H1 (cell line): ENCODE results near the gene ZNF837. TPM values are rescaled to one million over a fixed set of nuclear protein-coding genes. Genes with fewer than 3 reads are reported as not detected.
A peak's percentile ranks its signal among the peaks of the same experiment; 100 is the strongest.

Experiments used
- CTCF ChIA-PET: fragments of 300-600 bp; sonication (Branson Sonifier 250); formaldehyde crosslinking; loops from one replicate; lab custom pipeline; 2021; ENCODE audit not compliant: partially characterized antibody; lab: Charles Lee
- POLR2A ChIA-PET: fragments of 300-600 bp; sonication (Branson Sonifier 250); formaldehyde crosslinking; loops from one replicate; lab custom pipeline; 2021; ENCODE audit warnings: inconsistent platforms; ENCODE audit not compliant: partially characterized antibody; lab: Charles Lee
- DNase-seq, 2 experiments: peaks; one replicate each; pipeline versions ENCODE4 v3.0.0 to v3.0.0-alpha.2; 2010 to 2022; ENCODE audit warnings: low spot score in 2 of 2, low read depth in 1 of 2, mixed read lengths in 1 of 2
- FAIRE-seq: peaks from 2 replicates; lab custom pipeline; 2011; peaks lifted over from hg19 to GRCh38; lab: Jason Lieb, UNC
- H2AFZ ChIP-seq: 2 replicates; pipeline ENCODE4 v1.8.1; 2012; ENCODE audit warnings: low read length, inconsistent platforms
- H2AK5ac ChIP-seq: 2 replicates; pipeline ENCODE4 v1.6.1; 2013; ENCODE audit warnings: low read depth, low read length
- H2BK120ac ChIP-seq: replicated peaks from 2 replicates; pipeline ENCODE3; 2013; ENCODE audit warnings: low read depth, low read length, inconsistent platforms
- H2BK12ac ChIP-seq: 2 replicates; pipeline ENCODE4 v1.6.1; 2013; ENCODE audit warnings: low read depth, low read length
- H2BK15ac ChIP-seq: 2 replicates; pipeline ENCODE4 v1.6.1; 2013; ENCODE audit warnings: low read length
- H2BK20ac ChIP-seq: 2 replicates; pipeline ENCODE4 v1.6.1; 2013; ENCODE audit warnings: low read length
- H2BK5ac ChIP-seq: 2 replicates; pipeline ENCODE4 v1.6.1; 2013; ENCODE audit warnings: low read depth, low read length
- H3K14ac ChIP-seq: 2 replicates; pipeline ENCODE4 v1.6.1; 2013; ENCODE audit warnings: inconsistent platforms; ENCODE audit not compliant: insufficient read length
- H3K18ac ChIP-seq: 2 replicates; pipeline ENCODE4 v1.6.1; 2013; ENCODE audit warnings: low read length; ENCODE audit errors: extremely low read depth
- H3K23ac ChIP-seq: 2 replicates; pipeline ENCODE4 v1.6.1; 2013; ENCODE audit warnings: inconsistent platforms; ENCODE audit not compliant: insufficient read length
- H3K23me2 ChIP-seq: 2 replicates; pipeline ENCODE4 v1.6.1; 2013; ENCODE audit warnings: low read depth, low read length
- H3K27ac ChIP-seq: 2 replicates; pipeline ENCODE4 v1.6.1; 2011; ENCODE audit warnings: low read depth, low read length, inconsistent platforms
- H3K27me3 ChIP-seq, 4 experiments: replicated peaks in 1 of 4; 1 replicate in 1 of 4; 2 replicates in 3 of 4; pipeline versions ENCODE4 v1.6.1 to v1.8.1; 2011 to 2013; ENCODE audit warnings: low read length in 3 of 4, mild to moderate bottlenecking in 3 of 4, inconsistent platforms in 2 of 4, mixed read lengths in 2 of 4, moderate library complexity in 1 of 4; ENCODE audit not compliant: control insufficient read depth in 3 of 4, insufficient read depth in 3 of 4; ENCODE audit errors: extremely low read depth in 1 of 4
- H3K36me3 ChIP-seq, 4 experiments: 2 replicates each; pipeline versions ENCODE4 v1.6.1 to v1.8.1; 2011 to 2013; ENCODE audit warnings: mild to moderate bottlenecking in 4 of 4, low read length in 3 of 4, moderate library complexity in 2 of 4, control low read depth in 1 of 4, inconsistent platforms in 1 of 4; ENCODE audit not compliant: insufficient read depth in 4 of 4, control insufficient read depth in 2 of 4
- H3K4ac ChIP-seq: replicated peaks from 2 replicates; pipeline ENCODE3; 2013; ENCODE audit warnings: low read length, low read depth, mixed read lengths, inconsistent platforms; ENCODE audit not compliant: insufficient read length
- H3K4me1 ChIP-seq, 4 experiments: replicated peaks in 1 of 4; 1 replicate in 1 of 4; 2 replicates in 3 of 4; pipeline versions ENCODE4 v1.6.1 to v1.8.1; 2011 to 2013; ENCODE audit warnings: low read length in 3 of 4, inconsistent platforms in 2 of 4, mixed read lengths in 1 of 4; ENCODE audit not compliant: insufficient read depth in 4 of 4, control insufficient read depth in 3 of 4
- H3K4me2 ChIP-seq, 2 experiments: 2 replicates each; pipeline versions ENCODE4 v1.6.1 to v1.8.1; 2011 to 2013; ENCODE audit warnings: low read depth in 2 of 2, low read length in 2 of 2, control low read depth in 1 of 2, inconsistent platforms in 1 of 2, mild to moderate bottlenecking in 1 of 2; ENCODE audit not compliant: insufficient read depth in 1 of 2
- H3K4me3 ChIP-seq, 4 experiments: fragments of 200-600, 300-600 bp in 1 of 4; sonication (generic), shearing (Covaris generic), sonication (Bioruptor Twin) in 1 of 4; 2 replicates each; pipeline versions ENCODE4 v1.5.1 to v1.8.1; 2011 to 2016; ENCODE audit warnings: low read length in 4 of 4, low read depth in 3 of 4, control low read depth in 2 of 4, inconsistent platforms in 2 of 4, mild to moderate bottlenecking in 2 of 4, mixed read lengths in 1 of 4, moderate library complexity in 1 of 4; ENCODE audit not compliant: insufficient read depth in 2 of 4; ENCODE audit errors: extremely low read depth in 1 of 4
- H3K56ac ChIP-seq: replicated peaks from 2 replicates; pipeline ENCODE3; 2013; ENCODE audit warnings: low read depth, mild to moderate bottlenecking, mixed read lengths, low read length, inconsistent platforms; ENCODE audit not compliant: insufficient read length
- H3K79me1 ChIP-seq: 2 replicates; pipeline ENCODE4 v1.6.1; 2013; ENCODE audit warnings: low read depth, low read length, control low read depth
- H3K79me2 ChIP-seq, 2 experiments: 2 replicates each; pipeline versions ENCODE4 v1.6.1 to v1.8.1; 2012 to 2013; ENCODE audit warnings: low read length in 2 of 2, mild to moderate bottlenecking in 2 of 2, inconsistent platforms in 1 of 2; ENCODE audit not compliant: insufficient read depth in 2 of 2, control insufficient read depth in 1 of 2
- H3K9ac ChIP-seq, 4 experiments: replicated peaks in 1 of 4; 1 replicate in 1 of 4; 2 replicates in 3 of 4; pipeline versions ENCODE4 v1.6.1 to v1.8.1; 2011 to 2013; ENCODE audit warnings: low read depth in 3 of 4, low read length in 3 of 4, control low read depth in 2 of 4, mild to moderate bottlenecking in 2 of 4, moderate library complexity in 2 of 4, inconsistent platforms in 1 of 4; ENCODE audit errors: extremely low read depth in 1 of 4
- H3K9me3 ChIP-seq, 2 experiments: 2 replicates each; pipeline versions ENCODE4 v1.6.1 to v1.8.1; 2012 to 2013; ENCODE audit warnings: mild to moderate bottlenecking in 2 of 2, moderate library complexity in 2 of 2, control low read depth in 1 of 2, inconsistent platforms in 1 of 2, low read depth in 1 of 2, low read length in 1 of 2, mixed read lengths in 1 of 2; ENCODE audit not compliant: insufficient read depth in 2 of 2
- H4K20me1 ChIP-seq, 2 experiments: replicated peaks in 1 of 2; 2 replicates each; pipeline versions ENCODE3 to v1.8.1; 2011 to 2013; ENCODE audit warnings: inconsistent platforms in 2 of 2, low read length in 2 of 2, mild to moderate bottlenecking in 1 of 2; ENCODE audit not compliant: insufficient read depth in 2 of 2, control insufficient read depth in 1 of 2
- H4K5ac ChIP-seq: 2 replicates; pipeline ENCODE4 v1.6.1; 2013; ENCODE audit warnings: low read length, low read depth, mixed read lengths, inconsistent platforms; ENCODE audit not compliant: insufficient read length
- H4K8ac ChIP-seq: 2 replicates; pipeline ENCODE4 v1.8.0; 2013; ENCODE audit warnings: mild to moderate bottlenecking, moderate library complexity, low read length, inconsistent platforms; ENCODE audit not compliant: insufficient read depth; ENCODE audit errors: extremely low read depth
- H4K91ac ChIP-seq: replicated peaks from 2 replicates; pipeline ENCODE3; 2013; ENCODE audit warnings: low read length, mixed read lengths, inconsistent platforms; ENCODE audit not compliant: insufficient read length
- KDM1A ChIP-seq: fragments of 200-600, 300-600 bp; sonication (generic); IDR thresholded peaks from 2 replicates; pipeline ENCODE4 v1.7.1; 2016; ENCODE audit warnings: mild to moderate bottlenecking, low read length, borderline replicate concordance
- MAFK ChIP-seq: IDR thresholded peaks from 2 replicates; pipeline ENCODE4 v1.6.1; 2012; ENCODE audit warnings: low read depth, mild to moderate bottlenecking, improper control_type of control experiment, low read length
- NRF1 ChIP-seq: IDR thresholded peaks from 2 replicates; pipeline ENCODE4 v1.6.1; 2011; ENCODE audit warnings: mild to moderate bottlenecking, low read depth, low read length, improper control_type of control experiment
- SP1 ChIP-seq: IDR thresholded peaks from 2 replicates; pipeline ENCODE4 v1.6.1; 2011; ENCODE audit warnings: low read depth, low read length
- TAF1 ChIP-seq: IDR thresholded peaks from 2 replicates; pipeline ENCODE4 v1.6.1; 2011; ENCODE audit warnings: mild to moderate bottlenecking, low read depth, low read length
- WGBS, 2 experiments: shearing (Covaris generic) in 1 of 2; methylation state at CpG; one replicate each; pipeline versions ENCODE4 v1.1.6 to v1.1.7; 2013 to 2015; ENCODE audit warnings: low lambda C conversion rate in 2 of 2, mixed read lengths in 2 of 2, inconsistent platforms in 1 of 2, low coverage in 1 of 2, missing lambda C conversion rate in 1 of 2; ENCODE audit not compliant: insufficient replicate concordance in 2 of 2, insufficient coverage in 1 of 2, insufficient read length in 1 of 2; ENCODE audit errors: extremely low coverage in 1 of 2, missing lambda C conversion rate in 1 of 2; 5-methylcytosine and 5-hydroxymethylcytosine counted together
- polyA plus RNA-seq, 7 experiments: library from polyadenylated mRNA; depleted of rRNA in 3 of 7; stranded (reverse) in 5 of 7; unstranded in 2 of 7; fragments of >200 nt in 5 of 7; fragments of 200-250 nt in 2 of 7; gene quantifications; 1 replicate in 5 of 7; 2 replicates in 1 of 7; 4 replicates in 1 of 7; pipeline versions ENCODE4 v1.2.1 to v1.2.3, GENCODE V29; 2011 to 2013; ENCODE audit warnings: missing spikeins in 2 of 7, mixed read lengths in 2 of 7
- total RNA-seq: library from RNA; stranded (reverse); fragmentation: NEBNext Ultra II Directional; extraction: Animal tissue kit (Norgen Biotek cat#: 25700); gene quantifications from 2 replicates; pipeline ENCODE4 v1.2.1, GENCODE V29; 2021

The ZNF837 gene
- total and polyA plus RNA-seq, 2 of the 8 experiments (the other 6 are each of a cell fraction or from before 2014, with no cell fraction given), result 1.9 to 3.3 TPM

GRCh38 chr19:58325311-58326022 lies 55.4 kb downstream of the ZNF837 start:
- H3K9ac ChIP-seq, result no peak overlapping the region

More at GRCh38 chr19:58325311-58326022, 55.4 kb downstream of the ZNF837 start:
- no peak overlapping the region for H3K18ac ChIP-seq
- no peak overlapping the region for H2BK12ac ChIP-seq
- no peak overlapping the region for H3K23ac ChIP-seq
- no peak overlapping the region for H2BK120ac ChIP-seq
- peaks cover 11% of the 10 kb centered on the region for H3K79me1 ChIP-seq
- peaks cover 12% of the 10 kb centered on the region for H3K23me2 ChIP-seq
- no peak overlapping the region for H4K5ac ChIP-seq
- DNase-seq, result no peak
- 87% methylated on average over 6 of the region's 6 CpGs; no CpG with 5 or more reads in 1 of the 2 experiments for WGBS, 2 experiments
- peak overlapping the region; percentile 72 to 98 (median 88); a peak in 6 of 8 replicates for H3K4me3 ChIP-seq
- TF ChIP-seq NRF1 (no peak), MAFK (no peak), TAF1 (no peak), SP1 (no peak), KDM1A (no peak)
- TF ChIP-seq, all 59 proteins: peak for 0
- H2BK20ac ChIP-seq, result no peak overlapping the region
- H4K8ac ChIP-seq, result peak overlapping the region; percentile 57; the same call in 1 of the 2 replicates
- peak overlapping the region; percentile 74 to 95 for H3K4me2 ChIP-seq
- no peaks in the 10 kb centered on the region for H3K36me3 ChIP-seq
- H2AK5ac ChIP-seq, result no peak overlapping the region
- 0 out of 7 replicates have a peak, but pooled peaks cover 0 to 3% (median 0%) of the 10 kb centered on the region in 4 experiments for H3K27me3 ChIP-seq
- CTCF ChIA-PET, result no interaction called here
- no peak overlapping the region for H3K27ac ChIP-seq
- H2BK15ac ChIP-seq, result no peak overlapping the region
- FAIRE-seq, result no peak
- H2BK5ac ChIP-seq, result no peak overlapping the region
- no peak overlapping the region for H3K56ac ChIP-seq
- H3K4me1 ChIP-seq, result no peaks in the 10 kb centered on the region
- H3K14ac ChIP-seq, result no peak overlapping the region
- H3K79me2 ChIP-seq, result peaks cover 0 to 15% of the 10 kb centered on the region in 2 experiments; a peak in 2 of 4 replicates
- H2AFZ ChIP-seq, result no peak overlapping the region
- H4K91ac ChIP-seq, result no peak overlapping the region
- peaks cover 0 to 7% of the 10 kb centered on the region in 2 experiments for H4K20me1 ChIP-seq
- POLR2A ChIA-PET, result interaction anchor here (0.9 to 2.1 kb wide), 18 partner anchors 8 to 228 kb away, joined by 3 to 20 read pairs (median 3); partner anchors contain the start of genes ERVK3-1, RPS5, ZNF544 and ZNF8
- H3K9me3 ChIP-seq, result no peaks in the 10 kb centered on the region
- no peak overlapping the region for H3K4ac ChIP-seq
